ENCODE measurements around the gene RRAS2. TPM values are rescaled to one million over a fixed set of nuclear protein-coding genes. Genes with fewer than 3 reads are reported as not detected.
A peak's percentile ranks its signal among the peaks of the same experiment; 100 is the strongest.
"Not testable (repeated sequence)": the region's sequence is repeated elsewhere in the genome, so short reads cannot be mapped to it uniquely, and the experiment has no call there.

RRAS2 gene
- total RNA-seq = 10 to 100 TPM; 57.4 to 62.6 TPM
- polyA plus RNA-seq (ENCODE audit: insufficient read depth, low read depth, low replicate concordance) = 37.3 TPM
- long read RNA-seq, donor 1, transcript RRAS2-201 (6 exons, 1,516 nt) = major isoform, 7 of 8 reads
- long read RNA-seq, donor 1, partial matches to known transcripts = 0 of 8 reads
- long read RNA-seq, donor 1, other reads (novel, unspliced or antisense) = 0 of 8 reads
- long read RNA-seq, donor 2, transcript RRAS2-201 (6 exons, 1,516 nt) = major isoform, 8 of 8 reads
- long read RNA-seq, donor 2, partial matches to known transcripts = 0 of 8 reads
- long read RNA-seq, donor 2, other reads (novel, unspliced or antisense) = 0 of 8 reads

- Histone ChIP-seq H3K36me3 (ENCODE audit: low read depth, missing control alignments) (no peaks in the 10 kb centered on the region), H3K9me3 (no peaks in the 10 kb centered on the region), H3K27me3 (no peaks in the 10 kb centered on the region), H3K4me1 (no peaks in the 10 kb centered on the region), H3K4me3 (peak within 1 kb of the TSS; percentile 80 to 86), H3K27ac (peak within 1 kb of the TSS; percentile 70 to 83)
- intact Hi-C loops (cut with DNase I; ENCODE audit: low total_unique reads) = no loop called here
- WGBS, 2 donors = 0% methylated on average over 5 to 69 of the region's 78 CpGs
- TF ChIP-seq CTCF (IDR thresholded peaks at IDR 0.05) (no peak), POLR2A (IDR thresholded peaks at IDR 0.05) (peak; percentile 26)
- DNase-seq = peak; percentile 91
Observed at GRCh38 chr11:14358729-14359439, at the start of gene RRAS2. TSS of gene RRAS2 (minus strand) at chr11:14359183. CDS start at chr11:14358870, 313 bp downstream.

DNA sequence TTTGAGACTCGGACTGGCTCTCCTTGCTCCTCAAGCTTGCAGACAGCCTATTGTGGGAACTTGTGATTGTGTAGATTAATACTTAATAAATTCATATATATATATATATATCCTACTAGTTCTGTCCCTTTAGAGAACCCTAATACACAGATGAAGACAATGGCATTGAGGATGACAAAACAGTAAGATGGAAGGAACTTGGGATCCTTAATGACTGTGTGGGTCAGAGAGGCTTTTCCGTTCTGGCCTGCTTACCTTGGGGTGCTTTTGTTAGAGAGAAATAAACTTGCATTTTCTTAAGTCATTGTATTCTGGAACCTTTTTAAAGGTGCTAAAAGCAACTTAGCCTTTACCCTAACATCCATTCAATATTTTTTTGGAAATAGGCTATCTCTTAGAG is 49.6 kb upstream of the RRAS2 start:
- H3K27me3 ChIP-seq = no peaks in the 10 kb centered on the region
- no peak overlapping the region for H3K4me3 ChIP-seq
- no peak for DNase-seq
- TF ChIP-seq CTCF (IDR thresholded peaks at IDR 0.05) = no peak
- TF ChIP-seq POLR2A (IDR thresholded peaks at IDR 0.05) = no peak
- WGBS, 2 donors = 91 to 95% methylated on average over 2 of the region's 2 CpGs
- intact Hi-C loops (cut with DNase I; ENCODE audit: low total_unique reads) = no loop called here
- H3K36me3 ChIP-seq (ENCODE audit: low read depth, missing control alignments) = no peaks in the 10 kb centered on the region
- H3K27ac ChIP-seq = no peak overlapping the region
- H3K4me1 ChIP-seq = no peaks in the 10 kb centered on the region
- no peaks in the 10 kb centered on the region for H3K9me3 ChIP-seq

DNA sequence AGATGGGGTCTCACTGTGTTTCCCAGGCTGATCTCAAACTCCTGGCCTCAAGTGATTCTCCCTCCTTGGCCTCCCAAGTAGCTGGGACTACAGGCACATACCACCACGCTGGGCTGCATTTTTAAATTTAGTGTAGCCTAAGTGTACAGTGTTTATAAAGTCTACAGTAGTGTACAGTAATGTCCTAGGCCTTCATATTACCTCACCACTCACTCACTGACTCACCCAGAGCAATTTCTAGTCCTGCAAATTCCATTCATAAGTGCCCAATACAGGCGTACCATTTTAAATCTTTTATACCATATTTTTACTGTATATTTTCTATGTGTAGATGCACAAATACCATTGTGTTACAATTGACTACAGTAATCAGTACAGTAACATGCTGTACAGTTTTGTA is 47.1 kb upstream of the RRAS2 start:
- DNase-seq; H3K9me3 ChIP-seq; H3K36me3 ChIP-seq (ENCODE audit: low read depth, missing control alignments); H3K4me1 ChIP-seq; H3K27me3 ChIP-seq; H3K4me3 ChIP-seq; intact Hi-C loops (cut with DNase I; ENCODE audit: low total_unique reads); H3K27ac ChIP-seq: not testable (repeated sequence)
- WGBS, 2 donors = 96 to 98% methylated on average over 2 of the region's 2 CpGs

DNA sequence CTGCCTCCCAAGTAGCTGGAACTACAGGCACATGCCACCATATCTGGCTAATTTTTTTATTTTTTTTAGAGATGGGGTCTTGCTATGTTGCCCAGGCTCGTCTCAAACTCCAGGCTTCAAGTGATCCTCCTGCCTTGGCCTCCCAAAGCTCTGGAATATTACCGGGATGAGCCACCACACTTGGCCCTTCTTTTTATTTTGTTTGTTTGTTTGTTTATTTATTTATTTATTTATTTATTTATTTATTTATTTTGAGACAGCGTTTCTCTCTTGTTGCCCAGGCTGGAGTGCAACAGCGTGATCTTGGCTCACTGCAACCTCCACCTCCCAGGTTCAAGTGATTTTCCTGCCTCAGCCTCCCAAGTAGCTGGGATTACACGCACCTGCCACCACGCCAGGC is 44.5 kb upstream of the RRAS2 start:
- H3K4me3 ChIP-seq; H3K36me3 ChIP-seq (ENCODE audit: low read depth, missing control alignments); H3K4me1 ChIP-seq; H3K27me3 ChIP-seq; H3K27ac ChIP-seq; H3K9me3 ChIP-seq; intact Hi-C loops (cut with DNase I; ENCODE audit: low total_unique reads); DNase-seq: not testable (repeated sequence)
- WGBS, 2 donors = 95 to 96% methylated on average over 6 of the region's 6 CpGs

- intact Hi-C loops (cut with DNase I; ENCODE audit: low total_unique reads) = no loop called here
- H3K36me3 ChIP-seq (ENCODE audit: low read depth, missing control alignments) = no peaks in the 10 kb centered on the region
- DNase-seq = no peak
- no peaks in the 10 kb centered on the region for H3K9me3 ChIP-seq
- no peaks in the 10 kb centered on the region for H3K27me3 ChIP-seq
- TF ChIP-seq CTCF (IDR thresholded peaks at IDR 0.05) = no peak
- no peak for TF ChIP-seq POLR2A (IDR thresholded peaks at IDR 0.05)
- no peak overlapping the region for H3K27ac ChIP-seq
- H3K4me3 ChIP-seq = no peak overlapping the region
- WGBS, 2 donors = 61 to 67% methylated on average over 1 of the region's 1 CpG
- no peaks in the 10 kb centered on the region for H3K4me1 ChIP-seq
Observed at GRCh38 chr11:14399087-14399486, 40.1 kb upstream of the RRAS2 start.
